Measurements from ENCODE around the gene ACTRT3. TPM values are rescaled to one million over a fixed set of nuclear protein-coding genes. Genes with fewer than 3 reads are reported as not detected.
A peak's percentile ranks its signal among the peaks of the same experiment; 100 is the strongest.

Gene ACTRT3
- total and polyA plus RNA-seq, 4 donors, result 1.3 to 2.3 (median 1.5) TPM

GRCh38 chr3:169780742-169781141 is 11.4 kb upstream of the ACTRT3 start:
- no peak overlapping the region for H3K9ac ChIP-seq (ENCODE audit: low read depth in 1 of 2, low read length in 2 of 2)
- no peak overlapping the region for H3K27ac ChIP-seq (ENCODE audit: low read depth in 1 of 2, low read length in 2 of 2)
- H3K27me3 ChIP-seq (ENCODE audit: control insufficient read depth in 4 of 4, insufficient read depth in 4 of 4, low read length in 3 of 4), result no peaks in the 10 kb centered on the region
- 69% methylated on average over 2 of the region's 2 CpGs for WGBS
- no peak for DNase-seq (ENCODE audit: low spot score)
- peaks cover 7 to 76% (median 50%) of the 10 kb centered on the region in 4 donors for H3K36me3 ChIP-seq (ENCODE audit: control insufficient read depth in 4 of 4, insufficient read depth in 3 of 4, low read depth in 1 of 4, low read length in 3 of 4)
- H3K4me1 ChIP-seq (ENCODE audit: control insufficient read depth in 4 of 4, insufficient read depth in 4 of 4, low read length in 3 of 4), result peaks cover 0 to 5% (median 0%) of the 10 kb centered on the region in 4 donors
- H3K4me3 ChIP-seq (ENCODE audit: low read depth in 1 of 3, low read length in 3 of 3), result no peak overlapping the region
- TF ChIP-seq, protein P1, sequence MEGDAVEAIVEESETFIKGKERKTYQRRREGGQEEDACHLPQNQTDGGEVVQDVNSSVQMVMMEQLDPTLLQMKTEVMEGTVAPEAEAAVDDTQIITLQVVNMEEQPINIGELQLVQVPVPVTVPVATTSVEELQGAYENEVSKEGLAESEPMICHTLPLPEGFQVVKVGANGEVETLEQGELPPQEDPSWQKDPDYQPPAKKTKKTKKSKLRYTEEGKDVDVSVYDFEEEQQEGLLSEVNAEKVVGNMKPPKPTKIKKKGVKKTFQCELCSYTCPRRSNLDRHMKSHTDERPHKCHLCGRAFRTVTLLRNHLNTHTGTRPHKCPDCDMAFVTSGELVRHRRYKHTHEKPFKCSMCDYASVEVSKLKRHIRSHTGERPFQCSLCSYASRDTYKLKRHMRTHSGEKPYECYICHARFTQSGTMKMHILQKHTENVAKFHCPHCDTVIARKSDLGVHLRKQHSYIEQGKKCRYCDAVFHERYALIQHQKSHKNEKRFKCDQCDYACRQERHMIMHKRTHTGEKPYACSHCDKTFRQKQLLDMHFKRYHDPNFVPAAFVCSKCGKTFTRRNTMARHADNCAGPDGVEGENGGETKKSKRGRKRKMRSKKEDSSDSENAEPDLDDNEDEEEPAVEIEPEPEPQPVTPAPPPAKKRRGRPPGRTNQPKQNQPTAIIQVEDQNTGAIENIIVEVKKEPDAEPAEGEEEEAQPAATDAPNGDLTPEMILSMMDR (IDR thresholded peaks at IDR 0.05; ENCODE audit: low read depth, low read length, missing input control), result no peak
- no peak for TF ChIP-seq JUND (IDR thresholded peaks at IDR 0.05)
- no peak for TF ChIP-seq REST (IDR thresholded peaks at IDR 0.05)
- TF ChIP-seq HNF4G (IDR thresholded peaks at IDR 0.05), result no peak
- no peak for TF ChIP-seq SP1 (IDR thresholded peaks at IDR 0.05)
- TF ChIP-seq TAF1 (conservative IDR thresholded peaks at IDR 0.05), result no peak
- no peak for TF ChIP-seq EGR1 (IDR thresholded peaks at IDR 0.05; ENCODE audit: low read depth in 2 of 2)
- no peak for TF ChIP-seq GABPA (IDR thresholded peaks at IDR 0.05 in 1 of 2, conservative IDR thresholded peaks at IDR 0.05 in 1 of 2)
- no peak for TF ChIP-seq MAX (IDR thresholded peaks at IDR 0.05)
- TF ChIP-seq YY1 (IDR thresholded peaks at IDR 0.05), result no peak
- TF ChIP-seq RAD21 (IDR thresholded peaks at IDR 0.05), result no peak
- TF ChIP-seq RXRA (IDR thresholded peaks at IDR 0.05), result no peak
- no peak for TF ChIP-seq HNF4A (conservative IDR thresholded peaks at IDR 0.05)
- H3K9me3 ChIP-seq (ENCODE audit: control insufficient read depth in 4 of 4, low read length in 3 of 4), result no peaks in the 10 kb centered on the region

GRCh38 chr3:169777822-169778221 is 8.5 kb upstream of the ACTRT3 start:
- no peak for TF ChIP-seq GABPA (IDR thresholded peaks at IDR 0.05 in 1 of 2, conservative IDR thresholded peaks at IDR 0.05 in 1 of 2)
- H3K27me3 ChIP-seq (ENCODE audit: control insufficient read depth in 4 of 4, insufficient read depth in 4 of 4, low read length in 3 of 4), result no peaks in the 10 kb centered on the region
- no peaks in the 10 kb centered on the region for H3K9me3 ChIP-seq (ENCODE audit: control insufficient read depth in 4 of 4, low read length in 3 of 4)
- H3K36me3 ChIP-seq (ENCODE audit: control insufficient read depth in 4 of 4, insufficient read depth in 3 of 4, low read depth in 1 of 4, low read length in 3 of 4), result peaks cover 7 to 60% (median 41%) of the 10 kb centered on the region in 4 donors
- DNase-seq (ENCODE audit: low spot score), result no peak
- no peak overlapping the region for H3K4me3 ChIP-seq (ENCODE audit: low read depth in 1 of 3, low read length in 3 of 3)
- peaks cover 0 to 25% (median 18%) of the 10 kb centered on the region in 4 donors for H3K4me1 ChIP-seq (ENCODE audit: control insufficient read depth in 4 of 4, insufficient read depth in 4 of 4, low read length in 3 of 4)
- H3K9ac ChIP-seq (ENCODE audit: low read depth in 1 of 2, low read length in 2 of 2), result no peak overlapping the region
- WGBS, result 97% methylated on average over 4 of the region's 4 CpGs
- H3K27ac ChIP-seq (ENCODE audit: low read depth in 1 of 2, low read length in 2 of 2), result no peak overlapping the region

- Histone ChIP-seq H3K27ac (ENCODE audit: low read depth in 1 of 2, low read length in 2 of 2) (no peak overlapping the region), H3K4me3 (ENCODE audit: low read depth in 1 of 3, low read length in 3 of 3) (peak overlapping the region in 2 of 3 donors; percentile 68 to 74), H3K9me3 (ENCODE audit: control insufficient read depth in 4 of 4, low read length in 3 of 4) (no peaks in the 10 kb centered on the region), H3K36me3 (ENCODE audit: control insufficient read depth in 4 of 4, insufficient read depth in 3 of 4, low read depth in 1 of 4, low read length in 3 of 4) (peaks cover 3 to 28% (median 14%) of the 10 kb centered on the region in 4 donors), H3K9ac (ENCODE audit: low read depth in 1 of 2, low read length in 2 of 2) (peak overlapping the region; percentile 12 to 79), H3K27me3 (ENCODE audit: control insufficient read depth in 4 of 4, insufficient read depth in 4 of 4, low read length in 3 of 4) (no peaks in the 10 kb centered on the region), H3K4me1 (ENCODE audit: control insufficient read depth in 4 of 4, insufficient read depth in 4 of 4, low read length in 3 of 4) (peaks cover 0 to 37% (median 19%) of the 10 kb centered on the region in 4 donors)
- TF ChIP-seq TAF1 (conservative IDR thresholded peaks at IDR 0.05), result no peak
- TF ChIP-seq REST (IDR thresholded peaks at IDR 0.05), result no peak
- no peak for DNase-seq (ENCODE audit: low spot score)
- 54% methylated on average over 5 of the region's 5 CpGs for WGBS
Observed at GRCh38 chr3:169774186-169774585, 4.8 kb upstream of the ACTRT3 start.
